BLaER1 treated with 17β-estradiol and CSF1 and Interleukin-3, amounts not matched to agents 10 nM and 100 nM (cell line): ENCODE measurements around the gene BABAM1.

Experiments
- H3K27ac ChIP-seq, 11 experiments: shearing (Covaris generic); formaldehyde crosslinking; 2 replicates each; pipeline ENCODE4 v1.8.1; 2022
- H3K27me3 ChIP-seq, 11 experiments: shearing (Covaris generic); formaldehyde crosslinking; 2 replicates each; pipeline ENCODE4 v1.8.1; 2022
- H3K36me3 ChIP-seq, 11 experiments: shearing (Covaris generic); formaldehyde crosslinking; 2 replicates each; pipeline ENCODE4 v1.8.1; 2022
- H3K4me1 ChIP-seq, 10 experiments: shearing (Covaris generic); formaldehyde crosslinking; 2 replicates each; pipeline ENCODE4 v1.8.1; 2022
- H3K4me2 ChIP-seq, 11 experiments: shearing (Covaris generic); formaldehyde crosslinking; 2 replicates each; pipeline ENCODE4 v1.8.1; 2022
- H3K4me3 ChIP-seq, 10 experiments: shearing (Covaris generic); formaldehyde crosslinking; 2 replicates each; pipeline ENCODE4 v1.8.1; 2022
- H3K9ac ChIP-seq, 11 experiments: shearing (Covaris generic); formaldehyde crosslinking; 2 replicates each; pipeline ENCODE4 v1.8.1; 2022
- H3K9me3 ChIP-seq, 11 experiments: shearing (Covaris generic); formaldehyde crosslinking; replicated peaks in 1 of 11; 2 replicates each; pipeline ENCODE4 v1.8.1; 2022
- H4K20me1 ChIP-seq, 11 experiments: shearing (Covaris generic); formaldehyde crosslinking; 2 replicates each; pipeline ENCODE4 v1.8.1; 2022
- Cebpa-rat ChIP-seq, 11 experiments: shearing (Covaris generic); IDR thresholded peaks; 2 replicates each; pipeline ENCODE4 v1.8.1; 2022

The BABAM1 gene

GRCh38 chr19:17232258-17232657 is 35.0 kb upstream of the BABAM1 start:
- Histone ChIP-seq H4K20me1 (peaks cover 0 to 73% (median 25%) of the 10 kb centered on the region in 11 experiments; a peak in 16 of 22 replicates), H3K9ac (peak overlapping the region in 1 of 11 experiments; percentile 25; a peak in 1 of 22 replicates), H3K4me2 (no peak overlapping the region), H3K36me3 (peaks cover 32 to 61% (median 50%) of the 10 kb centered on the region in 11 experiments), H3K4me3 (no peak overlapping the region), H3K27me3 (no peaks in the 10 kb centered on the region), H3K9me3 (no peaks in the 10 kb centered on the region), H3K4me1 (peaks cover 23 to 47% (median 39%) of the 10 kb centered on the region in 10 experiments), H3K27ac (no peak overlapping the region)
- no peak for TF ChIP-seq Cebpa-rat (IDR thresholded peaks at IDR 0.05)

DNA sequence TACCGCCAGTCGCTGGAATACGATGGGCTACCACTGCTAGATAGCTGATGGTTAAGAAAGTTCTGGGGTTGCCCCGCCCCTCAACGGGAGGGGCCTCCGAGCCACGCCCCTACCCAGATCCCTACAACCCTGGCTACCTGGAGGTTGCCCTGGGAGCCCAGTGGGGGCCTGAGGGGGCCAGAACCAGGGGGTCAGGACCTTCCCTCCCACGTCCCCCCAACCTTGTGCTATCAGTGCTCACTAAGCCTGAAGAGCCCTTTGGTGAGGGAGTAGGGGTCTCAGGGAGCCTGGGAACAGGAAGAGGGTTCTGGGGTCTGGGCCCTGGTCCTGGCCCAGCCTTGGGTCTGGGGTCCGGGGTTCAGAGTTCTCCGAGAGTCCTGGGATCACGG is 32.3 kb upstream of the BABAM1 start:
- TF ChIP-seq Cebpa-rat (IDR thresholded peaks at IDR 0.05) = no peak
- Histone ChIP-seq H3K27me3 (no peaks in the 10 kb centered on the region), H3K27ac (peak overlapping the region in 10 of 11 experiments; percentile 4 to 71 (median 50); a peak in 21 of 22 replicates), H3K9ac (peak overlapping the region; percentile 62 to 80 (median 71)), H3K9me3 (no peaks in the 10 kb centered on the region), H3K36me3 (peaks cover 40 to 68% (median 58%) of the 10 kb centered on the region in 11 experiments), H3K4me3 (peak overlapping the region; percentile 52 to 77 (median 65)), H4K20me1 (peaks cover 0 to 60% (median 25%) of the 10 kb centered on the region in 11 experiments; a peak in 16 of 22 replicates), H3K4me1 (peaks cover 21 to 36% (median 27%) of the 10 kb centered on the region in 10 experiments), H3K4me2 (peak overlapping the region; percentile 85 to 99 (median 96))

DNA sequence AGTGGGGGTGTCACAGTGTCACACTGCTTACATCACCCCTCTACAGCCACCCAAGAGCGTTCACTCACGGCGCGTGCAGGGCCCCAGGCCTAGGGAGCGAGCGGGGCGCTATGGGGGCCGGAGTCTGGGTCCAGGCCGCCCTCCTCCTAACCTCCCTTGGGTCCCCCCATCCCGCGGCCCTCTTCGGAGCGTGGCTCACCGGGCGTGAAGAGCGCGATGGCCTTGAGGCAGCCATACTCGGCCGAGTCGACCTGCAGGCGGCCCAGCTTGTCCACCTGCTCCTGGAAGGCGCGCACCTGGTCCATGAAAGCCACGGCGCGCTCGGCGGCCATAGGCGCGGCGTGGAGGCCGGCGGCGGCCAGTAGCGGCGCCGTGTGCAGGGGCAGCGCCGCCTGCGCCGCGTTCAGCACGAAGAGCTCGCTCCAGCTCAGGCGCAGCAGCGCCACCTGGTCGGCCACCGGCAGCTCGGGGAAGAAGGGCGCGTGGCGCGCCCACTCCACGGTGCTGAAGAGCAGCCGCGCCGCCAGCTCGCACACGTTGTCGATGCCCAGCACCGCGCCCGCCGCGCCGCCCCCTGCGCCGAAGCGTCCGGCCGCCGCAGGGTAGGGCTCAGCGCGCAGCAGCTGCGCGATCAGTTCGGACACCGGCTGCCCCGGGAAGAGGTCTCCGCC is 31.8 kb upstream of the BABAM1 start:
- Histone ChIP-seq H3K36me3 (peaks cover 35 to 68% (median 58%) of the 10 kb centered on the region in 11 experiments), H3K27me3 (no peaks in the 10 kb centered on the region), H3K27ac (peak overlapping the region in 10 of 11 experiments; percentile 4 to 71 (median 50); a peak in 21 of 22 replicates), H3K4me3 (peak overlapping the region; percentile 52 to 77 (median 65)), H3K9ac (peak overlapping the region; percentile 62 to 80 (median 71)), H3K4me2 (peak overlapping the region; percentile 85 to 99 (median 96)), H3K4me1 (peaks cover 21 to 40% (median 26%) of the 10 kb centered on the region in 10 experiments), H4K20me1 (peaks cover 3 to 60% (median 27%) of the 10 kb centered on the region in 11 experiments; a peak in 18 of 22 replicates), H3K9me3 (no peaks in the 10 kb centered on the region)
- no peak for TF ChIP-seq Cebpa-rat (IDR thresholded peaks at IDR 0.05)

DNA sequence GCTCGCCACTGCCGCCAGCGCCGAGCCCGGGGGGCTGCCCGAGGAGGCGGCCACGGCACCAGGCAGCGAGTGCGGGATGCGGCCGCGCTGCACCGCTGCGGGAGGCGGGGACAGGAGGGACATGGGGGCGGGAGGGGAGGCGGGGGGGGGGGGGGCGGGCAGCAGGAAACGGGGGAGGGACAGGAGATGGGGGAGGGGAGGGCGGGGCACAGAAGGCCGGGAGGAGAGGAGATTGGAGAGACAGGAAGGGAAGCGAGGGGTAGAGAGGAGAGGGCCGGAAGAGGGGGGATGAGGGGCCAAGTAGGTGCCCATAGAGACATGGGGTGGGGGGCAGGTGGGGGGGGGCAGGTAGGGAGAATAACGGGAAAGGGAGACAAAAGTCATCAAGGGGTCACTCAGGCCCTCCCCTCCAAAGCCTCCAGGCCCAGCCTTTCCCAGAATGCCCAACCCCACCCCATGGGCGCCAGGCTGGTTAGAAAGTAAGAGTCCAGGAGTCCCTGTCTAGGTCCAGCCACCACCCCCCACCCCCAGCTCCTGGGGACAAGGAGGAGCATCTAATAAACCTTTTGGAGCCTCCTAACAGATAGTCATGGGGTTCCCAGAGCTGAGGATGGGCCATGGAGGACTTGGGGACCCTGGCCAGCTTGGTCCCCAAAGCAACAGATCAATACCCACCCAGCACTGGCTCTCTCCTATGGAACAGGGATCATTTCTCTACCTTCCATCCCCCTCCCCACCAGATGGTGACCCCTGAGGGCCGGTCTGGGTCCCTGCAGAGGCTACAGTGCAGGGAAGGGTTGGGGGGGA is 31.1 kb upstream of the BABAM1 start:
- H3K9ac ChIP-seq = peak overlapping the region; percentile 62 to 80 (median 71); a peak in 20 of 22 replicates
- H3K9me3 ChIP-seq = no peaks in the 10 kb centered on the region
- peak overlapping the region; percentile 52 to 77 (median 65) for H3K4me3 ChIP-seq
- H3K4me2 ChIP-seq = peak overlapping the region; percentile 85 to 99 (median 96)
- H3K27me3 ChIP-seq = no peaks in the 10 kb centered on the region
- no peak for TF ChIP-seq Cebpa-rat (IDR thresholded peaks at IDR 0.05)
- H3K36me3 ChIP-seq = peaks cover 27 to 67% (median 58%) of the 10 kb centered on the region in 11 experiments
- peaks cover 11 to 60% (median 34%) of the 10 kb centered on the region in 11 experiments; a peak in 20 of 22 replicates for H4K20me1 ChIP-seq
- peak overlapping the region in 10 of 11 experiments; percentile 4 to 71 (median 50); a peak in 16 of 22 replicates for H3K27ac ChIP-seq
- peaks cover 21 to 45% (median 27%) of the 10 kb centered on the region in 10 experiments for H3K4me1 ChIP-seq

- H3K9me3 ChIP-seq = no peaks in the 10 kb centered on the region
- TF ChIP-seq Cebpa-rat (IDR thresholded peaks at IDR 0.05) = no peak
- peak overlapping the region; percentile 41 to 86 (median 54); a peak in 19 of 22 replicates for H3K4me2 ChIP-seq
- no peaks in the 10 kb centered on the region for H3K27me3 ChIP-seq
- peaks cover 19 to 60% (median 39%) of the 10 kb centered on the region in 11 experiments; a peak in 20 of 22 replicates for H4K20me1 ChIP-seq
- peak overlapping the region in 2 of 10 experiments; percentile 48 to 52; a peak in 2 of 20 replicates for H3K4me3 ChIP-seq
- 0 out of 22 replicates have a peak overlapping the region, but pooled peaks of 1 of the 11 experiments have one; percentile 4 for H3K9ac ChIP-seq
- no peak overlapping the region for H3K27ac ChIP-seq
- H3K36me3 ChIP-seq = peaks cover 19 to 63% (median 52%) of the 10 kb centered on the region in 11 experiments
- peaks cover 26 to 53% (median 34%) of the 10 kb centered on the region in 10 experiments for H3K4me1 ChIP-seq
These were observed 30.3 kb upstream of the BABAM1 start for GRCh38 chr19:17236811-17237543.

DNA sequence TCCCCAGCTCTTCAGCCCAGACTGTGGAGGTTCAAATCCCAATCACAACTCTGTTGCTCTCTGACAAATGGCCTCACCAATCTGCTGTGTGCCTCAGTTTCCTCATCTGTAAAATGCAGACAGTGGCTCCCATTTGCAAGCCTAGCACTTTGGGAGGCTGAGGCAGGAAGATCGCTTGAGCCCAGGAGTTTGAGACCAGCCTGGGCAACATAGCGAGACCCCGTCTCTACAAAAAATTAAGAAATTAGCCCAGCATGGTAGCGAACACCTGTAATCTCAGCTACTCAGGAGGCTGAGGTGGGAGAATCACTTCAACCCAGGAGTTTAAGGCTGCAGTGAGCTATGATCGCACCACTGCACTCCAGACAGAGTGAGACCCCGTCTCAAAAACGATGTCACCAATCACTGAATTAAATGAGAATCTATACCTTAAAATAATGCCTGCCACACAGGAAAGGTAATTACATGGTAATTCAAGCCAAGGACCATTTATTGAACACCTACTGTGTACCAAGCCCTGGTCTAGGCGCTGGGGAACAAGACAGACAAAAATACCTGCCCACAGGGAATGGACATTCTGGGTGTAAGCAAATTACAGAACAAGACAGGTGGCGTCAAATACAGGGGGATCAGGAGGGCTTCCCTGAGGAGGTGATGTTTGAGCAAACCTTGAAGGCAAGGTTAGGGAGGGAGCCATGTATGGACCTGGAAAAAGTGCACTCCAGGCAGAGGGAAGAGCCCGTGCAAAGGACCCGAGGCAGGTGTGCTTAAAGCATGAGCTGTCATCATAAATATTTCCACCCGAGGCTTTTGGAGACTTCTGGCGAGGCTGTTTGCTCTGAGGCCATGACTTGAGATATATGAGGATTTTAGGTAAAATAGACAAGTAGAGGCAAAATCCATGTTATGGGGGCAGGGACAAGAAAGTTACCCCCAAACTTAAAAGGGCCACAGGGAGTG is 29.2 kb upstream of the BABAM1 start:
- peak overlapping the region in 1 of 11 experiments; percentile 24; a peak in 2 of 22 replicates for H3K4me2 ChIP-seq
- peaks cover 37 to 64% (median 44%) of the 10 kb centered on the region in 10 experiments for H3K4me1 ChIP-seq
- H3K27ac ChIP-seq = no peak overlapping the region
- no peak for TF ChIP-seq Cebpa-rat (IDR thresholded peaks at IDR 0.05)
- peaks cover 10 to 52% (median 42%) of the 10 kb centered on the region in 11 experiments for H3K36me3 ChIP-seq
- no peaks in the 10 kb centered on the region for H3K9me3 ChIP-seq
- H3K27me3 ChIP-seq = no peaks in the 10 kb centered on the region
- H3K4me3 ChIP-seq = no peak overlapping the region
- no peak overlapping the region for H3K9ac ChIP-seq
- H4K20me1 ChIP-seq = peaks cover 29 to 60% (median 42%) of the 10 kb centered on the region in 11 experiments; a peak in 21 of 22 replicates

DNA sequence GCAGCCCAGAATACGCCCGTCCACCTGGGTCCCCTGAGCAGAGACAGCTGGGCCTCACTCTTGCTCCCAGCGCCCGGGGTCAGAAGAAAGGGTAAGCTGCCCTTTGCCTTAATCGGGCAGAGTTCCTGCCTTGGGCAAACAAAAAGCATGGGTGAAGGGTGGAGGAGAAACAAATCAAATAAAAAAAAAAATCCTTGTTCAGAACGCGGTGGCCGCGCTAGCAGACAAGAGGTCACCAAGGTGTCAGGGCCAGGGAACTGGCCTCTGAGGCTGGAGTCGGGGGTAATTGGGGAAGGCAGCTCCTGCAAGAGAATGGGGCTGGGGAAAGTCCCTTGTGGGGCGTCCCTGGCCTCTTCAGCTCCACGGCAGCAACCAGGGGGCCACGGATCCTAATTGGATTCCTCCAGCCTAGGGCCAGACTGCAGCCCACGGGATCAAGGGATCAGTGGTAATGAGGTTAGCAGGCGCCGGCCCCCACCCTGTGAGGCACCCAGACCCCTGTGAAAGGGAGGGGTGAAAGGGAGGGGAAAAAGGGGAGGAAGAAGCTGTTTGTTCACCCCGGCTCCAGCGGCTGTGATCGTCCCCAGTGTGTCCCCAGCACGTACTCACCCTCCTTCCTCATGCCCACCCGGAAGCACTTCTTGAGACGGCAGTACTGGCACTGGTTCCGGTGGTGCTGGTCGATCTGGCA is 27.0 kb upstream of the BABAM1 start:
- H3K9ac ChIP-seq = no peak overlapping the region
- peaks cover 31 to 54% (median 48%) of the 10 kb centered on the region in 10 experiments for H3K4me1 ChIP-seq
- no peaks in the 10 kb centered on the region for H3K9me3 ChIP-seq
- H3K27ac ChIP-seq = 0 out of 22 replicates have a peak overlapping the region, but pooled peaks of 1 of the 11 experiments have one; percentile 18
- no peak overlapping the region for H3K4me3 ChIP-seq
- H4K20me1 ChIP-seq = peaks cover 23 to 63% (median 41%) of the 10 kb centered on the region in 11 experiments; a peak in 21 of 22 replicates
- H3K27me3 ChIP-seq = no peaks in the 10 kb centered on the region
- no peak for TF ChIP-seq Cebpa-rat (IDR thresholded peaks at IDR 0.05)
- 0 out of 22 replicates have a peak overlapping the region, but pooled peaks of 1 of the 11 experiments have one; percentile 6 for H3K4me2 ChIP-seq
- H3K36me3 ChIP-seq = peaks cover 10 to 39% (median 29%) of the 10 kb centered on the region in 11 experiments; a peak in 21 of 22 replicates
